Subcutaneous abdominal adipose tissue (tissue), 5 donors: Measurements from ENCODE around the gene HAVCR1.
"Not testable (repeated sequence)": the region's sequence is repeated elsewhere in the genome, so short reads cannot be mapped to it uniquely, and the experiment has no call there.

ENCODE experiments used
- H3K27ac ChIP-seq: one replicate; pipeline ENCODE4 v1.7.0; 2013; ENCODE audit warnings: low read depth, mild to moderate bottlenecking, inconsistent platforms, low read length, moderate library complexity
- H3K27me3 ChIP-seq, 5 donors: one replicate each; pipeline ENCODE4 v1.7.0; 2013; ENCODE audit warnings: low read length in 5 of 5, inconsistent platforms in 1 of 5; ENCODE audit not compliant: control insufficient read depth in 5 of 5, insufficient read depth in 4 of 5
- H3K36me3 ChIP-seq, 5 donors: one replicate each; pipeline ENCODE4 v1.7.0; 2013; ENCODE audit warnings: low read length in 5 of 5; ENCODE audit not compliant: control insufficient read depth in 5 of 5, insufficient read depth in 5 of 5
- H3K4me1 ChIP-seq, 5 donors: one replicate each; pipeline ENCODE4 v1.7.0; 2013; ENCODE audit warnings: low read length in 5 of 5, mild to moderate bottlenecking in 3 of 5, moderate library complexity in 1 of 5; ENCODE audit not compliant: control insufficient read depth in 5 of 5, insufficient read depth in 5 of 5
- H3K4me3 ChIP-seq, 5 donors: one replicate each; pipeline ENCODE4 v1.7.0; 2013; ENCODE audit warnings: low read length in 5 of 5, low read depth in 1 of 5
- H3K9ac ChIP-seq, 5 donors: one replicate each; pipeline ENCODE4 v1.7.0; 2013; ENCODE audit warnings: low read length in 5 of 5, mild to moderate bottlenecking in 4 of 5, moderate library complexity in 3 of 5
- H3K9me3 ChIP-seq, 5 donors: one replicate each; pipeline ENCODE4 v1.7.0; 2013; ENCODE audit warnings: low read length in 5 of 5; ENCODE audit not compliant: control insufficient read depth in 5 of 5
- donor health status: healthy.
- donor health status: healthy.
- donor health status: healthy.
- donor health status: healthy.
- donor health status: healthy.

Gene HAVCR1

GRCh38 chr5:157072508-157072907 is 13.6 kb upstream of the HAVCR1 start:
- H3K9ac ChIP-seq, result no peak overlapping the region
- no peaks in the 10 kb centered on the region for H3K27me3 ChIP-seq
- H3K4me3 ChIP-seq, result no peak overlapping the region
- H3K36me3 ChIP-seq, result no peaks in the 10 kb centered on the region
- no peaks in the 10 kb centered on the region for H3K9me3 ChIP-seq
- H3K27ac ChIP-seq, result no peak overlapping the region
- H3K4me1 ChIP-seq, result peaks cover 0 to 22% (median 11%) of the 10 kb centered on the region in 5 donors

GRCh38 chr5:157069949-157070348 is 11.0 kb upstream of the HAVCR1 start:
- peaks cover 0 to 3% (median 0%) of the 10 kb centered on the region in 5 donors for H3K4me1 ChIP-seq
- H3K27me3 ChIP-seq, result no peaks in the 10 kb centered on the region
- H3K27ac ChIP-seq, result no peak overlapping the region
- H3K9ac ChIP-seq, result no peak overlapping the region
- no peaks in the 10 kb centered on the region for H3K36me3 ChIP-seq
- no peaks in the 10 kb centered on the region for H3K9me3 ChIP-seq
- no peak overlapping the region for H3K4me3 ChIP-seq

DNA sequence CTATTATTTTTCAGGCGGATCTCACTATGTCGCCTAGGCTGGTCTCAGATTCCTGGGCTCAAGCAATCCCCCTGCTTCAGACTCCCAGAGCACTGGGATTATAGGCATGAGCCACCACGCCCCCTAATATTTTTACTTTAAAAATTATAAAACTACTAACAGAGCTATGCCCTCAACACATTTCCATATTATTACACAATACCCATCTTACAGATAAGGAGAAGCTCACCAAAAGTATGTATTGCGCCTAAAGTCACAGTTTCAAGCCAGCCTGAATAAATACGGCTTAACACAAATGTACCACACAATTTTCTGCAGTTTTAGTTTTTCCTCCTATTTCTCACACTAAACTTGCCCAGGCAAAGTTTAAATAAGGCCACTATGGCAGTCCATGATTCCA is 9.9 kb upstream of the HAVCR1 start:
- H3K9me3 ChIP-seq, result no peaks in the 10 kb centered on the region
- peaks cover 3 to 10% (median 7%) of the 10 kb centered on the region in 5 donors for H3K4me1 ChIP-seq
- no peak overlapping the region for H3K27ac ChIP-seq
- no peak overlapping the region for H3K4me3 ChIP-seq
- no peak overlapping the region for H3K9ac ChIP-seq
- no peaks in the 10 kb centered on the region for H3K27me3 ChIP-seq
- no peaks in the 10 kb centered on the region for H3K36me3 ChIP-seq

DNA sequence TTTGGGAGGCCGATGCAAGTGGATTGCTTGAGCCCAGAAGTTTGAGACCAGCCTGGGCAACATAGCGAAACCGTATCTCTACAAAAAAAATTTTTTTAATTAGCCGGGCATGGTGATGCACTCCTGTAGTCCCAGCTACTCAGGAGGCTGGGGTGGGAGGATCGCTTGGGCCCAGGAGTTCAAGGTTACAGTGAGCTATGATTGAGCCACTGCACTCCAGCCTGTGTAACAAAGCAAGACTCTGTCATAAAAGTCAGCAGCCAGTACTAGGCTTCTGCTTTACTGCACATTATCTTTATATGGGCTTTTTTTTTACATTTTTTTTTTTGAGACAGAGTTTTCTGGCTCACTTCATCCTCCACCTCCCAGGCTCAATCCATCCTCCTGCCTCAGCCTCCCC is 9.4 kb upstream of the HAVCR1 start:
- H3K9ac ChIP-seq, result no peak overlapping the region

GRCh38 chr5:157067005-157067404 is 8.1 kb upstream of the HAVCR1 start:
- Histone ChIP-seq H3K9me3 (no peaks in the 10 kb centered on the region), H3K4me3 (no peak overlapping the region), H3K9ac (no peak overlapping the region), H3K36me3 (no peaks in the 10 kb centered on the region), H3K27me3 (no peaks in the 10 kb centered on the region), H3K4me1 (peaks cover 4 to 14% (median 11%) of the 10 kb centered on the region in 5 donors), H3K27ac (no peak overlapping the region)

More for the DNA sequence above, 9.4 kb upstream of the HAVCR1 start:
- H3K9me3 ChIP-seq, result no peaks in the 10 kb centered on the region
- H3K4me3 ChIP-seq, result no peak overlapping the region
- no peak overlapping the region for H3K27ac ChIP-seq
- no peaks in the 10 kb centered on the region for H3K36me3 ChIP-seq
- H3K27me3 ChIP-seq, result no peaks in the 10 kb centered on the region
- H3K4me1 ChIP-seq, result peaks cover 4 to 14% (median 11%) of the 10 kb centered on the region in 5 donors

DNA sequence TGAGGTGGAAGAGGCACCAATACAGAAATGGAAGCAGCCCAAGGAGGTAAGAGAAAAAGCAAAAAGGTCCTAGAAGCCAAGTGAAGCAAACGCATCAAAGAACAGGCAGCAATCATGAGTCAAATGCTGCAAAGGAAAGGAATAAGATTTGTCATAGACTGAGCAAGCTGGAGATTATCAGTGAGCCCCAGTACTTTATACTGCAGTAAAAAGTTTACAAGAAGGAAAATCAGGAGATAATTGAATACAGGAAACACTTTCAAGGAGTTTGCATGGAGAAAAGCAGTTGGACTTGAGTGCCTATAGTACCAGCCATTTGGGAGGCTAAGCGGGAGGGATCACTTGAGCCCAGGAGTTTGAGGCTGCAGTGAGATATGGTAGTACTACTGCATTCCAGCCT is 7.2 kb upstream of the HAVCR1 start:
- H3K27ac ChIP-seq, result no peak overlapping the region
- H3K4me3 ChIP-seq, result no peak overlapping the region
- H3K36me3 ChIP-seq, result no peaks in the 10 kb centered on the region
- no peaks in the 10 kb centered on the region for H3K27me3 ChIP-seq
- peaks cover 4 to 14% (median 11%) of the 10 kb centered on the region in 5 donors for H3K4me1 ChIP-seq
- no peaks in the 10 kb centered on the region for H3K9me3 ChIP-seq
- H3K9ac ChIP-seq, result no peak overlapping the region

GRCh38 chr5:157063776-157064430 is 5.0 kb upstream of the HAVCR1 start:
- Histone ChIP-seq H3K27me3 (no peaks in the 10 kb centered on the region), H3K4me3 (peak overlapping the region in 1 of 5 donors; percentile 22), H3K27ac (no peak overlapping the region), H3K9me3 (no peaks in the 10 kb centered on the region), H3K9ac (no peak overlapping the region), H3K4me1 (peaks cover 4 to 21% (median 19%) of the 10 kb centered on the region in 5 donors), H3K36me3 (no peaks in the 10 kb centered on the region)

DNA sequence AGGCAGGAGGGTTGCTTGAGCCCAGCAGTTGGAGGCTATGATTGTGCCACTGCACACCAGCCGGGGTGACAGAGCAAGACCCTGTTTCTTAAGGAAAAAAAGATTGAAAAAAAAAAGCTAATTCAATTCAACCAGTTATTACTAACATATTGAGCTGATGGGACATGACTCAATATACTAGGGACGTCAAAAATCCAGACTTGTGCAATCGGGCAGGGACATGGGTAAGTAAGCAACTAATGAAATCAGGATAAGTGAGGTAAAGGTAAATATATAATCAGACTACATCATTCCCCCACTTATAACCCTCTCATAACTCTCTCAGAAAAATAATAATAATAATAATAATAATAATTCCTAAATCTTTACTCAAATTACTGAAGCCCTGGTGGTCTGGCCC is 975 bp upstream of the HAVCR1 start:
- H3K27me3 ChIP-seq, result no peaks in the 10 kb centered on the region
- no peaks in the 10 kb centered on the region for H3K36me3 ChIP-seq
- H3K4me3 ChIP-seq, result no peak overlapping the region
- H3K9me3 ChIP-seq, result no peaks in the 10 kb centered on the region
- peak overlapping the region; percentile 73 for H3K27ac ChIP-seq
- no peak overlapping the region for H3K9ac ChIP-seq
- H3K4me1 ChIP-seq, result peaks cover 4 to 29% (median 19%) of the 10 kb centered on the region in 5 donors

- peak overlapping the region; percentile 17 for H3K27ac ChIP-seq
Observed at GRCh38 chr5:157057459-157058370, 1.2 kb downstream of the HAVCR1 start.

GRCh38 chr5:157056848-157057247 is 2.1 kb downstream of the HAVCR1 start:
- H3K27me3 ChIP-seq, H3K36me3 ChIP-seq, H3K9ac ChIP-seq, H3K27ac ChIP-seq, H3K4me3 ChIP-seq, H3K9me3 ChIP-seq: not testable (repeated sequence)
- peaks cover 0 to 17% (median 8%) of the 10 kb centered on the region in 5 donors for H3K4me1 ChIP-seq

More at GRCh38 chr5:157057459-157058370, 1.2 kb downstream of the HAVCR1 start:
- H3K9me3 ChIP-seq, result no peaks in the 10 kb centered on the region
- no peak overlapping the region for H3K4me3 ChIP-seq
- no peaks in the 10 kb centered on the region for H3K27me3 ChIP-seq
- H3K9ac ChIP-seq, result no peak overlapping the region
- H3K36me3 ChIP-seq, result no peaks in the 10 kb centered on the region
- peaks cover 0 to 17% (median 8%) of the 10 kb centered on the region in 5 donors for H3K4me1 ChIP-seq
